OCI-M2 (cell line): ENCODE measurements around the gene NHEJ1.
A peak's percentile ranks its signal among the peaks of the same experiment; 100 is the strongest.

Source experiments
- DNase-seq: peaks from one replicate; lab custom pipeline; 2025; ENCODE audit not compliant: unreplicated experiment; lab: John Stamatoyannopoulos, UW

NHEJ1 gene

GRCh38 chr2:219182331-219183150 lies 21.9 kb upstream of the NHEJ1 start:
- DNase-seq: no peak

- no peak for DNase-seq
Observed at GRCh38 chr2:219181531-219181930, 20.9 kb upstream of the NHEJ1 start.

GRCh38 chr2:219180961-219181360 lies 20.3 kb upstream of the NHEJ1 start:
- DNase-seq: no peak

GRCh38 chr2:219179601-219180465 lies 19.2 kb upstream of the NHEJ1 start:
- no peak for DNase-seq

GRCh38 chr2:219178377-219179175 lies 18.0 kb upstream of the NHEJ1 start:
- DNase-seq: peak; percentile 8

GRCh38 chr2:219177552-219178376 lies 17.1 kb upstream of the NHEJ1 start, which contains the start of gene RETREG2:
RETREG2 (plus strand) TSS chr2:219178275; CDS start chr2:219178353, 78 bp downstream.
- peak; percentile 16 for DNase-seq

- no peak for DNase-seq
Observed at GRCh38 chr2:219176818-219177551, 16.4 kb upstream of the NHEJ1 start, which contains the start of gene CNPPD1. CNPPD1 (minus strand) TSS chr2:219176925; CDS start chr2:219176828, 97 bp downstream.

- DNase-seq: no peak
Observed at GRCh38 chr2:219175928-219176817, 15.6 kb upstream of the NHEJ1 start.

GRCh38 chr2:219175486-219175885 lies 14.9 kb upstream of the NHEJ1 start:
- DNase-seq: no peak

- DNase-seq: no peak
Observed at GRCh38 chr2:219174801-219175200, 14.2 kb upstream of the NHEJ1 start.

- no peak for DNase-seq
Observed at GRCh38 chr2:219174146-219174545, 13.5 kb upstream of the NHEJ1 start.

GRCh38 chr2:219173176-219173575 lies 12.6 kb upstream of the NHEJ1 start:
- no peak for DNase-seq

- no peak for DNase-seq
Observed at GRCh38 chr2:219172231-219173154, 11.9 kb upstream of the NHEJ1 start.

- no peak for DNase-seq
Observed at GRCh38 chr2:219171231-219171651, 10.6 kb upstream of the NHEJ1 start.

- DNase-seq: no peak
Observed at GRCh38 chr2:219169930-219170654, 9.5 kb upstream of the NHEJ1 start, which contains the start of gene SLC23A3. SLC23A3 (minus strand) TSS chr2:219170029; CDS start chr2:219169984, 45 bp downstream.

- no peak for DNase-seq
Observed at GRCh38 chr2:219168932-219169331, 8.3 kb upstream of the NHEJ1 start.

GRCh38 chr2:219168526-219168925 lies 7.9 kb upstream of the NHEJ1 start:
- no peak for DNase-seq
